ENCODE data around the gene B3GALNT2.
"Not testable (repeated sequence)": the region's sequence is repeated elsewhere in the genome, so short reads cannot be mapped to it uniquely, and the experiment has no call there.

B3GALNT2 gene

GRCh38 chr1:235504494-235505222, 406 bp upstream of the B3GALNT2 start:
- DNase-seq (ENCODE audit: low read depth in 2 of 2) = peak; percentile 98 to 99

GRCh38 chr1:235503403-235504121, 690 bp downstream of the B3GALNT2 start:
- DNase-seq (ENCODE audit: low read depth in 2 of 2) = no peak

- no peak for DNase-seq (ENCODE audit: low read depth in 2 of 2)
These were observed 1.4 kb downstream of the B3GALNT2 start for GRCh38 chr1:235502601-235503402.

- no peak for DNase-seq (ENCODE audit: low read depth in 2 of 2)
These were observed 3.2 kb downstream of the B3GALNT2 start for GRCh38 chr1:235500971-235501540.

- no peak for DNase-seq (ENCODE audit: low read depth in 2 of 2)
These were observed 8.7 kb downstream of the B3GALNT2 start for GRCh38 chr1:235495551-235495950.

GRCh38 chr1:235495030-235495429, 9.2 kb downstream of the B3GALNT2 start:
- DNase-seq (ENCODE audit: low read depth in 2 of 2) = no peak

GRCh38 chr1:235494531-235494930, 9.7 kb downstream of the B3GALNT2 start:
- no peak for DNase-seq (ENCODE audit: low read depth in 2 of 2)

- no peak for DNase-seq (ENCODE audit: low read depth in 2 of 2)
These were observed 12.6 kb downstream of the B3GALNT2 start for GRCh38 chr1:235491644-235492043.

- DNase-seq (ENCODE audit: low read depth in 2 of 2) = no peak
These were observed 17.9 kb downstream of the B3GALNT2 start for GRCh38 chr1:235486321-235486720.

- no peak for DNase-seq (ENCODE audit: low read depth in 2 of 2)
These were observed 18.7 kb downstream of the B3GALNT2 start for GRCh38 chr1:235485558-235485957.

GRCh38 chr1:235483090-235483489, 21.2 kb downstream of the B3GALNT2 start:
- no peak for DNase-seq (ENCODE audit: low read depth in 2 of 2)

GRCh38 chr1:235473806-235474205, 30.4 kb downstream of the B3GALNT2 start:
- no peak for DNase-seq (ENCODE audit: low read depth in 2 of 2)

- no peak for DNase-seq (ENCODE audit: low read depth in 2 of 2)
These were observed 33.4 kb downstream of the B3GALNT2 start for GRCh38 chr1:235470741-235471439.

GRCh38 chr1:235469897-235470296, 34.4 kb downstream of the B3GALNT2 start:
- not testable (repeated sequence) for DNase-seq (ENCODE audit: low read depth in 2 of 2)

GRCh38 chr1:235468970-235469369, 35.3 kb downstream of the B3GALNT2 start:
- peak; percentile 19 to 25 for DNase-seq (ENCODE audit: low read depth in 2 of 2)

- no peak for DNase-seq (ENCODE audit: low read depth in 2 of 2)
These were observed 36.2 kb downstream of the B3GALNT2 start for GRCh38 chr1:235468004-235468403.

GRCh38 chr1:235465066-235465465, 39.2 kb downstream of the B3GALNT2 start:
- no peak for DNase-seq (ENCODE audit: low read depth in 2 of 2)

GRCh38 chr1:235462832-235463231, 41.4 kb downstream of the B3GALNT2 start:
- not testable (repeated sequence) for DNase-seq (ENCODE audit: low read depth in 2 of 2)

GRCh38 chr1:235461954-235462353, 42.3 kb downstream of the B3GALNT2 start:
- no peak for DNase-seq (ENCODE audit: low read depth in 2 of 2)

- DNase-seq (ENCODE audit: low read depth in 2 of 2) = no peak
These were observed 43.5 kb downstream of the B3GALNT2 start for GRCh38 chr1:235460770-235461169.

GRCh38 chr1:235457856-235458255, 46.4 kb downstream of the B3GALNT2 start:
- not testable (repeated sequence) for DNase-seq (ENCODE audit: low read depth in 2 of 2)
